RCC 7860 (cell line): ENCODE measurements around the gene ARL8A.
"Not testable (repeated sequence)": the region's sequence is repeated elsewhere in the genome, so short reads cannot be mapped to it uniquely, and the experiment has no call there.

Experiments used
- DNase-seq: peaks from one replicate; pipeline ENCODE4 v3.0.0-alpha.2; 2015; ENCODE audit warnings: low spot score
- FAIRE-seq: peaks from 2 replicates; lab custom pipeline; 2012; peaks lifted over from hg19 to GRCh38; lab: Jason Lieb, UNC

The ARL8A gene

DNA sequence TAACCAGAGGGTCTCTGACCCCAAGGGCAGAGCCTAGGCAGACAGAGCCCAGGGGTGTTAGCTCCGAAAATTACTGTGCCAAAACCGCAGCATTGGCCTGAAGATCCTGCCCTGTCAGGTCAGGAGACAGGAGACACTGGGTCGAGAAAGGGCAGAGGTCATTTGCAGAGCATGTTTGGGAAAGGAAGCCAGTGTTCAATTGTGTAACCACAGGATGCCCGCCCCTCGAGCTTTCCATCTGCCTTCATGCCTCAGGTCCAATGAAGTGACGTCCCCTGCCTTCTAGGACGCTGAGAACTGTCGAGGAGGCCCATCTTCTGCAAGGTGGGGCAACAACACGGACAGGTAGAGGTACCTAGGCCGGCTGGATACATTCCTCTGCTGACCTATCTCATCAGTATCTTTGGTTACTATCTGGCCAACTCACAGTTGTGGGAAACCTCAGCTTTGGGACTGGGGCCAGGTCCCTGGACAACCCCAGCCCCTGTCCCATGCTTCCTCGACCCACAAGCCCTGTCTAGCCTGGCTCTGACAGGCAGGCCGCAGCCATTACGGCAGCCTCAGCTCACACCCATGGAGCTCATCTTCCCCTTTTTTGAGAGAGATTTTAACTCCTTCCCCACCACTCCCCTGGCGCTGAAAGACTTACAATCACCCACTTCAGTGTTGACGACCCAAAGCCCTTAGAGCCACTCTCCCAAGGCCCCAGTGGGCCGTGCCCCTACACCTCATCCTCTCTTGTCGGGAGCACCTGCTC lies 1.3 kb downstream of the ARL8A start:
- DNase-seq: no peak
- no peak for FAIRE-seq

DNA sequence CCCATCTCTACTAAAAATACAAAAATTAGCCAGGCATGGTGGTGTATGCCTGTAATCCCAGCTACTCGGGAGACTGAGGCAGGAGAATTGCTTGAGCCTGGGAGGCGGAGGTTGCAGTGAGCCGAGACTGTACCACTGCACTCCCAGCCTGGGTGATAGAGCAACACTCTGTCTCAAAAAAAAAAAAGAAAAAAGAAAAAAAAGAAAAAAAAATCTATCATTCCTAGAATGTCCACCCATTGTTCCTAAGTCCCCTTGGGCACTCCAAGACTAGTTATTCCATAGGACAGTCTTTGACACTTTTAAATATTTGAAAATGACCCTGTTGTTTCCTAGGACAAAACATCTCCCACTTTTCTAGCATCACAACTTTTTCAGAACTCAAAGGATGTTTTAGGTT lies 3.1 kb downstream of the ARL8A start:
- DNase-seq, FAIRE-seq: not testable (repeated sequence)

DNA sequence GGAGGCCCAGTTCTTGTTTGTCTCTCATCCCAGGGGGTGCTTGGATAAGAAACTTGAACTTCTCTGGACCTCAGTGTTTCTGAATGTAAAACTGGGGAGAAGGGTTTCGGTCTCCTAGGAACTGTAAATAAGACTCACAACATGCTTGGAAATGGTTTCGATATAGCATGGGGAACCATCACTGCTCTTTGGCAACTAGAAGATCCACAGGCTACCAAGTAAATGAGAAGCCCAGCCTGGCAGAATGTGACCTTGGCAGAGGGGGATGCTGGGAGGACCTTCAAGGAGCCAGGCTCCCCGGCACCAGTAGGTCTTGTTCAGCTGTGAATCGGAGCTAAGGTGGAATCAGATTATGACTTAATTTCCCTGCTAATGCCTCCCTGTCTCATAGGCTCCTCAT lies 3.7 kb downstream of the ARL8A start:
- DNase-seq: no peak
- no peak for FAIRE-seq

DNA sequence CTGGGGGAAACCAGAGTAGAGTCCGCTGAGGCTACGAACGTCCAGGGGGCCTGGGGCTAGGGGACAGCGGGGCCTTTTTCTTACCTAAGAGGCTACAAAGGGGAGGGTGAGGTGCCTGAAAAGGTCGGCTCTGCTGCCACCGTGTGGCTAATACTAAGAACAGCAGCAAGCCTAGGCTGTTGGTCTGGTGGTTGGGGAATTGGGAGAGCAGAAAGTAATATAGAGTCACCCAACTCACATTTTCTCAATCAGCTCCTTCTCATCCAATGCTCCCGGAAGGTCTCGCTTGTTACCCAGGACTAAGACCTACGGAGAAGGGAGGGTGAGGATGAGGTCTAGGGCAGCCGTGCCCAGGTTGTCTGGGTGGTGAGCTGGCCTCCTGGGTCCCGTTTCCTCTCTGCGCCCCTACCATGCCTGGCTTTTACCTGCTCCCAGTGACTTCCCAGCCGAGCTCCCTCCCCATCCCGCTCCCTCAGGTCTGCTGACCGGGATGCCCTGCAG lies 9.3 kb downstream of the ARL8A start:
- FAIRE-seq: no peak
- DNase-seq: peak; percentile 57

DNA sequence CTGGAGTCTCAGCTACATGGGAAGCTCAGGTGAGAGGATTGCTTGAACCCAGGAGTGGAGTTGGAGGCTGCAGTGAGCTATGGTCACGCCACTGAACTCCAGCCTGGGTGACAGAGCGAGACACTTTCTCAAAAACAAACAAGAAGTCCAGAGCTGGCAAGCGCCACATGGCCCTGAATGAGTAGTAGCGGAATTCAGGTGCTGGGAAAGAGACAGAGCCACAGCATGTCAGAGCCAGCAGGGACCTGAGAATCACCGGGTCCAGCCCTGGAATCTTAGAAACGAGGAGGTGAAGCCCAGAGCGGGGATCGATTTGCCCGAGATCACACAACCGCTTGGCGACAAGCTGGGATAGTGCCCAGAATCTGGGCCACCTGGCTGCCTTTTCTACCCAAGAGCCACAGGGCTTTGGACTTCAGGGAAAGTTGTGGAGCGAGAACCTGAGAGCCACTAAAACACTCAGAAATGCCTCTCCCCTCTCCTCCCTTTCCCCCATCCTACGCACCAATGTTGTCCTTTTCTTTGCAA lies 9.8 kb downstream of the ARL8A start:
- no peak for DNase-seq

DNA sequence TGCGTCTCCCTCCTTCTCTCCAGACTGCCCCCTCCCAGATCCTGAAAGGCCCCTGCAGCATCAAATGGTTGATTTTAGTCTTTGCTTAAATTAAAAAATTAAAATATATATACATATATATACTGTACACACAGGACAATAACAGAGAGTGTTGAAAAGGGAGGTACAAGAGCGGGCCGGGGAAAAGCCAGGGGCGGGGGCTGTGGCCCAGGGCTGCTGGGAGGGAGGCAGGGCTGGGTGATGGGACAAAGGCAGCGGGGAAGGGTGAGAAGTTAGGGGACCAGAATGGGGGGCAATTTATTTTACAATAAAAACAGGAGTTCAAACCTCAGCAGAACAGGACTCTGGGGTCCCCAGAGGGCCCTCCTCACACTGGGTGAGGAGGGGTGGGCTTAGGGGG lies 10.5 kb downstream of the ARL8A start:
- no peak for DNase-seq
- FAIRE-seq: no peak

More for the DNA sequence above, 9.8 kb downstream of the ARL8A start:
- no peak for FAIRE-seq

DNA sequence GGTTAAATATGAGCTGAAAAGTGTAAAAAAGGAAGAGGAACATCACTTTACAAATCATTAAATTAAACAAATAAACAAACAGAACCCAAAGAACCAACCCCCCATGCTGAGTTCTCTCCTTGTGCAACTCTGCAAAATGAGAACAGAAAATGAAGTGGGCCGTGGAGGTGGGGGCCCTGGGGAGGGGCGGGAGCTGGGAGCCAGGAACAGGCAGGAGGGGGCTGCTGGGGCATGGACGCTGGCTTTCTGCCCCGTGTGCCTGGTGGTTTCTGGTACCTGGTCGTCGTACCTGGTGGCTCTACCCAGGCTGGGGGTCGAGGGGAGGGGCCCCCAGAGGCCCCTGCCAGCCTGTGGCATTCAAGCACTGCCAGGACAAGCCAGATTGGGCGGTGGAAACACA lies 11.0 kb downstream of the ARL8A start:
- no peak for DNase-seq
- no peak for FAIRE-seq

DNA sequence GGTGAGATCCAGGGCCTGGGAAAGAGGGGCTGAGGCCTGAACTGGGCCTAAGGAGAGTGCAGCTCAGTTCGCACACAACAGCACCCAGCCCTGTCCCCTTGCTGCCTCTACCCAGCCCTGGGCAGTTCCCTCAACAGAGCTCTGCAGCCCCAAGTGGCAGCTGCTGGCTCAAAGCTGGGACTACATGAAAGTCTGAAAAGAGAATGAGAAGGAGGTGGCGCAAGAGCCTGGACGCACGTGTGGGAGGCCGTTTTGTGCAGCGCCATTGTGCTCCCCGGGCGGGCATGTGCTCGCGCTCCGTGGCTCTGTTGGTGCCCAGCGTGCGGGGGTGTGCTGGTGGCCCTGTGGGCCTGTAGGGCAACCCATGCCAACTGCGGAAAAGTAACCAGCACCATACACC lies 11.5 kb downstream of the ARL8A start:
- no peak for FAIRE-seq
- no peak for DNase-seq

DNA sequence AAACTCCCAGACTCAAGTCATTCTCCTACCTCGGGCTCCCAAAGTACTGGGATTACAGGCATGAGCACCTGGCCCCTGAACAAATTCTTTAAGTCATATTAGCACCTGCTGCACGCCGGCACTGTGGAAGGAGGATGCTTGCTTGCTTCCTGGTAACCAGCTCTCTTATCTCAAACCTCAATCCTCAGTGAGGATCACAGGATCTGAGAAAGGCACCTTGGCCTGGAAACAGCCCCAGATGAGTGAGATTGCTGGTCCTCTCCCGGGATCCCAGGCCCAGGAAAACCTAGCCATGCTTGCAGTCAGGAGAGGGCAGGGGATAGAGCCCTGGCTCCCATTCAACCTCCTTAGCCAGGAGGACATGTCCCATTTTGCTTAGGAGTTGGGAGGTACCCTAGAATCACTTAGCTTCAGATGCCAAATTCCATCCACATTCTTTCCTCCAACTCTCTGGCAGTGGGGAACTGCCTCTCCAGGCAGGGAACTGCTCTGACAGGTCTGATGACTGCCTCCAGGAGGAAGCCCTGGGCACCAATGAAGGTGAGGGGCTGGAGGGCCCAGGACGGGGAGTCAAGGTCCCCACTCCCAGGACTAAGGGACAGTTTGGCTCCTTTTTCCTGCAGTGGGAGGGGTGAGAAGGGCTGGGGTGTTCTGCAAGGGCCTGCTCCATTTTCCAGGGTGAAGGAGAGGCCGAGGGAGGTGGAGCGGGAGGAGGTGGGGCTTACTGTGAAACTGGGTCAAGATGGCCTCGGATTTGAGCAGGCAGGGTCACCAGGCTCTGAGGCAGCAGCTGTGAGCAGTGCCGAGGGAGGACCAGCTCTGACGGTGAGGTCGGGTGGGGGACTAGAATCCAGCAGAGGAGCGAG lies 12.3 kb downstream of the ARL8A start:
- FAIRE-seq (no peak), DNase-seq (no peak)

DNA sequence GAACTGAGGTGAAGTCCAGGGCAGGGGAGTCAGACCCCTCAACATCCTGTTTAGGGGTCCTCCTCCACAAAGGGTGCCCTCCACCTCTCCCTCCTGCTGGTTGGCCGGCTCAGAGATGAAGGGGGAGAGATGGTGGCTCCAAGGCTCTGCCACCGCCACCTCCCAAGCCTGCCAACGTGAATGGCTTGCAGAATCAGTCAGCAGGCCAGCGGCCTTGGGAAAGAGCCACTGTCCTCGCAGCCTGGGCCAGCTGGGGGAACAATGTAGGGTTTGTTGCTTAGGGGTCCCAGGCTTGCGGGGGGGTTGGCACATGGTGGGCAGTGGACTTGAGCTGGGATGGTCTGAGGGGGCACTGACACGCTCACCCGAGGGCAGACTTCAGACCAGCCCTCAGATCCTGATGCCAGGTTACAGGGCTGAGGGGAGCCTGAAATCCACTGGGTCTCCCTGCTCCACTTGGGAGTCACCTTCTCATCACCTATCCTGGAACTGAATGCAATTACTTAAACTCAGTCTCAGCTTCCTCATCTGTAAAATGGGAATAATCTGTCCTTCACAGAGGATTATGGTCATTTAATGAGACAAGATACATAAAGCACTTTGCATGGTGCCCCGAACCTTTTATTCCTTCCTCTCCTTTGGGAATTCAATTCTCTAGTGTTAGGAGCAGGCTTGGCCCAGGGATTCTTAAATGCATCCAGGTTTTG lies 13.6 kb downstream of the ARL8A start:
- no peak for FAIRE-seq

DNA sequence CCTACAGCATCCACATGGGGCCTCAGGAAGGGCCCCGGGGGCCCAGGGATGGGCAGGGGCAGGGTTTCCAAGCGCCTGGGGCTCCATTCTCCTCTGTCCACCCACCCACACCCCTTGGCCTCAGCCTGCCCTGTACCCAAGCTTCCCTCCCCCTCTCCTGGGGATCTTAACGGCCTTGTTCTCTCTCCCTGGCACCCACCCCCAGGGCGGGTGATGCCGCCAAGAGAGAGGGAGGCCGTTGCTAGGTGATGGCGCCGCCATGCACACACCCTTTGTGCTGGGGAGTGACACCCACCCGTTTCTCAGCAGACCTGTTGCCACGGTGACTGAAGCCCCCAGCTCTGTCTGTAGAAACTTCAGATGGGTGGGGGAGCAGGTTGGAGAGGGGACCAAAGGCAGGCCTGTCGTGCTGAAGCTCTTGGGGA lies 14.2 kb downstream of the ARL8A start:
- FAIRE-seq (no peak), DNase-seq (no peak)

More for the DNA sequence above, 13.6 kb downstream of the ARL8A start:
- DNase-seq: no peak

DNA sequence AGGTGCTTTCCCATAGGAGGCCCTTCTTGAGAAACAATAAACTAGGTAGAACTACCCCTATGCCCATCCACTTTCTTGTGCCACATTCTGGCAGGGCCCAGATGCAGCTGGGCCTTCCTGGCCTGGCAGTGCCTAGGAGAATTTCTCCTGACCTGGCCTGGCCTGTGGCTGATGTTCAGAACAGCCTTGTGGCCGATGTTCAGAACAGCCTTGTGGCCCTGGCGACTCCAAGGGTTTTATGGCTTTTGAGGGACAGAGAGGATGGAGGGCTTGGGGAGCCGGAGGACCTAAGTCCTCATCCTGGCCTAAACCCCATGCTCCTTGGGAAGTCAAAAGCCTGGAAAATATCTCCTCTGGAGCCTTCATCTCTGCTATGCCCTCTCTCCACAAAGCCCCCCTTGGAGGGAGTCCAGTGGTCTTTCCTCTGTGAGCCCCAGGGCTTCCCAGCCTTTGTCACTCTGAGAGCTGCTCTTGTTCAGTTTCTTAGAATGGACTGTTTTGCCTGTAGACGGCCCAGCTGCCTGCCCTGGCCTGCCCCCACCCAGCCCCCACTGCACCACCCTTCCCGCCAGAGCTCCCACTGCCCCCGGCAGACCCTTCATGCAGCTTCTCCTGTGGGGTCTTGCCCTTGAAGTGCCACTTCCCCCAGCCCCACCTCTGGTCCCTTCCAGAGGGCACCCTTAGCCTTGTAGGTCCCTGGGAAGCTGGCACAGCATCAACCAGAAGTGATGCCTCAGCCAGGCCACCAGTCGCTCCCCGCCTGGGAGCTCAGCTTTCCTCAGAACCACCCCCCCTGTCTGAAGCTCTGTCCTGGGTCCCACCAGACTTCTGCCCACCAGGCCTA lies 14.9 kb downstream of the ARL8A start:
- FAIRE-seq (no peak), DNase-seq (no peak)

DNA sequence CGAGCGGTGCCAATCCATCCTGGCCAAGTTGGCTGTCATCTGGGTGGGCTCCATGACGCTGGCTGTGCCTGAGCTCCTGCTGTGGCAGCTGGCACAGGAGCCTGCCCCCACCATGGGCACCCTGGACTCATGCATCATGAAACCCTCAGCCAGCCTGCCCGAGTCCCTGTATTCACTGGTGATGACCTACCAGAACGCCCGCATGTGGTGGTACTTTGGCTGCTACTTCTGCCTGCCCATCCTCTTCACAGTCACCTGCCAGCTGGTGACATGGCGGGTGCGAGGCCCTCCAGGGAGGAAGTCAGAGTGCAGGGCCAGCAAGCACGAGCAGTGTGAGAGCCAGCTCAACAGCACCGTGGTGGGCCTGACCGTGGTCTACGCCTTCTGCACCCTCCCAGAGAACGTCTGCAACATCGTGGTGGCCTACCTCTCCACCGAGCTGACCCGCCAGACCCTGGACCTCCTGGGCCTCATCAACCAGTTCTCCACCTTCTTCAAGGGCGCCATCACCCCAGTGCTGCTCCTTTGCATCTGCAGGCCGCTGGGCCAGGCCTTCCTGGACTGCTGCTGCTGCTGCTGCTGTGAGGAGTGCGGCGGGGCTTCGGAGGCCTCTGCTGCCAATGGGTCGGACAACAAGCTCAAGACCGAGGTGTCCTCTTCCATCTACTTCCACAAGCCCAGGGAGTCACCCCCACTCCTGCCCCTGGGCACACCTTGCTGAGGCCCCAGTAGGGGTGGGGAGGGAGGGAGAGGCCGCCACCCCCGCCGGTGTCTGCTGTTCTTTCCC lies 16.5 kb downstream of the ARL8A start:
- no peak for DNase-seq
- no peak for FAIRE-seq

DNA sequence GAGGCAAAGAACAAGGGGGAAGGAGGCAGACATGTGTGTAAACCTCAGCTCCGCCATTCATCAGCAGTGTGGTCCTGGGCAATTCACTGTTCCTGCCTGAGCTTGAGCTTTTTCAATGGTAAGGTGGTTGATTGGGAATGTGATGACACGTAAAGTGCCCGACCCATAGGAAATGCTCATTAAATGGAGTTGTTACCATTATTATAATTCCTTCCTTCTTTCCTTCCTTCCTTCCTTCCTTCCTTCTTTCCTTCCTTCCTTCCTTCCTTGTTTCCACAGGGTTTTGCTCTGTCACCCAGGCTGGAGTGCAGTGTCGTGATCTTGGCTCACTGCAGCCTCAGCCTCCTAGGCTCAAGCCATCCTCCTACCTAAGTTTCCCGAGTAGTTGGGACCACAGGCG lies 17.5 kb downstream of the ARL8A start:
- FAIRE-seq (no peak), DNase-seq (no peak)

DNA sequence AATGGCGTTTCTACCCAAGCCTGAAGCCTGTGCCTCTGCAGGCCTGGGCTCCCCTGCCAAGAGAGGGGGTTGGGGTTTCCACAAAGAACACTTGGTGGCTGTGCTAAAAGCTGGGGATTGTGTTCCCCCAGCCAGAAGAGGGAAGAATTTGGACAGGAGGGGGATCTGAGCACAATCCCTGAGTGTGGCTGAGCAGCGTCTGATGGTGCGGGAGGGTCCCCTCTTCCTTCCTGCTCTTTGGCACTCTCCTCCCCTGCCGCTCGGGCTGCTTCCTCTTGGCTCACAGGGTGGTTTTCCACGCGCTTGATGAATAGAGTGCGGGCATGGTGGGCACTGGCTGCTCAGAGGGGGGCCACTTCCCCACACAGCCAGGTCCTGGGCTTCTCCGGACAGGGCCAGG lies 18.1 kb downstream of the ARL8A start:
- FAIRE-seq (no peak), DNase-seq (no peak)

DNA sequence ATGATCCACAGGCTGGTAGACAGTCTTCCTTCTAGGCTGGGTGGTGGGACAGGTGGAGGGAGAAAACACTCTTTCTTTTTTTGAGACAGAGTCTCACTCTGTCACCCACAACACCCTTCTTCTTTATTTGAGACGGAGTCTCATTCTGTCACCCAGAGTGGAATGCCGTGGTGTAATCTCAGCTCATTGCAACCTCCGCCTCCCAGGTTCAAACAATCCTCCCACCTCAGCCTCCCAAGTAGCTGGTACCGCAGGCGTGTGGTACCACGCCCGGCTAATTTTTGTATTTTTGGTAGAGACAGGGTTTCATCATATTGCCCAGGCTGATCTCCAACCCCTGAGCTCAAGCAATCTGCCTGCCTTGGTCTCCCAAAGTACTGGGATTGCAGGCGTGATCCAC lies 18.9 kb downstream of the ARL8A start:
- no peak for DNase-seq

DNA sequence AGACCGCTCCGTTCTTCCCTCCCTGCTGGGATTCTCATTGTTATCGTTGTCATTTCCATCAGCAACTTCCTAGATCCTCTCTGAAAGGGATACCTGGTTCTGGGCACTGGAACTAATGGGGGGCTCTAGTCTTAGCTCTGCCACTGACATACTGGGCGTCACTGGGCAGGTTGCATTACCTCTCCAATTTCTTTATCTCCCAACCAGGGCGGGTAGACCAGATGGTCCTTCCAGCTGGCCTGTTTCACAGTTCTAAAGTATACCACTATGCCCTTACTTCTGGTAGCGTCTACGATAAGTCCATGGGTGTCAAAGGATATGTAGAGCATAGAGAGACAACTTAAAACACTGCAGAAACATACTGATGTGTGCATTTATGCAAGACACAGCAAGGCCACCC lies 20.4 kb downstream of the ARL8A start:
- FAIRE-seq: no peak
- no peak for DNase-seq

More for the DNA sequence above, 18.9 kb downstream of the ARL8A start:
- FAIRE-seq: no peak

DNA sequence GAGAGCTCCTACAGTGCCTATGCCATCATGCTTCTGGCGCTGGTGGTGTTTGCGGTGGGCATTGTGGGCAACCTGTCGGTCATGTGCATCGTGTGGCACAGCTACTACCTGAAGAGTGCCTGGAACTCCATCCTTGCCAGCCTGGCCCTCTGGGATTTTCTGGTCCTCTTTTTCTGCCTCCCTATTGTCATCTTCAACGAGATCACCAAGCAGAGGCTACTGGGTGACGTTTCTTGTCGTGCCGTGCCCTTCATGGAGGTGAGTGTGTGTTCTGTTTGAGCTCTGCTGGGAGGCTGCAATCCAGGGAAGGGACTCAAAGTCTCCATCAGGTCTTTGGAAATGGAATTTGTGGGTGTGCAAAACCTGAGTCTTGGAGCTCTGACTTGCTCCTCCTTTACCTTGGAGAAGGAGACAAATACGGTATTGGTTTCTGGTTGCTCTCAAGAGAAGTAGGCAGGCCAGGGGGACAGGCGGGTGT lies 21.2 kb downstream of the ARL8A start:
- FAIRE-seq: no peak
- no peak for DNase-seq

DNA sequence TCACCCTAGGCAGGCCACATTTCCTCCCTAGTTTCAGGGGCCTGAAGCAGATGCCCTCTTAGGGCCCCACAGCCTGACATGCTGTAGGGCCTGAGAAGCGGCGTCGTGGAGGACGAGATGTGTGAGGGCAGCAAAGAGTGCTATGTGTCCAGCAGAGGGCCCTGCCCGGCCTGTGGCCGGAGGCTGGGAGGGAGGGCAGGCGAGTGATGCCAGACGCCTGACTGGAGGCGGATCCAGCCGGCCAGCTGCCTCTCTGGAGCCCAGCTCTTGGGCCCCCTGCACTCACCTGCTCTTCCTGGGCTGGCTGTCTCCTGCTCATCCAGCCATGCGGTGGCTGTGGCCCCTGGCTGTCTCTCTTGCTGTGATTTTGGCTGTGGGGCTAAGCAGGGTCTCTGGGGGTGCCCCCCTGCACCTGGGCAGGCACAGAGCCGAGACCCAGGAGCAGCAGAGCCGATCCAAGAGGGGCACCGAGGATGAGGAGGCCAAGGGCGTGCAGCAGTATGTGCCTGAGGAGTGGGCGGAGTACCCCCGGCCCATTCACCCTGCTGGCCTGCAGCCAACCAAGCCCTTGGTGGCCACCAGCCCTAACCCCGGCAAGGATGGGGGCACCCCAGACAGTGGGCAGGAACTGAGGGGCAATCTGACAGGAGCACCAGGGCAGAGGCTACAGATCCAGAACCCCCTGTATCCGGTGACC lies 21.8 kb downstream of the ARL8A start, which contains the start of gene GPR37L1:
TSS of gene GPR37L1 (plus strand) at position 279 of the 697 bp plus-strand sequence. CDS start at position 326, 47 bp downstream.
- DNase-seq (peak; percentile 38), FAIRE-seq (no peak)
